ENCODE measurements around the gene SLC9B2.

SLC9B2 gene

GRCh38 chr4:103089481-103089880 is 12.9 kb upstream of the SLC9B2 start:
- Histone ChIP-seq H3K27me3 (ENCODE audit: insufficient read depth, low read depth) (no peaks in the 10 kb centered on the region), H3K9ac (no peak overlapping the region), H3K79me2 (ENCODE audit: insufficient read depth, low read depth) (no peaks in the 10 kb centered on the region), H2AFZ (ENCODE audit: low read depth) (no peak overlapping the region), H3K4me3 (IDR thresholded peaks at IDR 0.05; ENCODE audit: insufficient read depth, low read depth, low read length) (no peak overlapping the region), H3K36me3 (ENCODE audit: insufficient read depth) (no peaks in the 10 kb centered on the region), H4K20me1 (ENCODE audit: insufficient read depth) (no peaks in the 10 kb centered on the region), H3K4me2 (no peak overlapping the region), H3K4me1 (ENCODE audit: low read depth, poor library complexity, severe bottlenecking) (peaks cover 22% of the 10 kb centered on the region), H3K27ac (no peak overlapping the region)
- no peak for TF ChIP-seq CTCF (conservative IDR thresholded peaks at IDR 0.05; ENCODE audit: low read depth, low read length)

GRCh38 chr4:103086551-103086950 is 10.0 kb upstream of the SLC9B2 start:
- no peak overlapping the region for H2AFZ ChIP-seq (ENCODE audit: low read depth)
- H3K27ac ChIP-seq: no peak overlapping the region
- H3K79me2 ChIP-seq (ENCODE audit: insufficient read depth, low read depth): no peaks in the 10 kb centered on the region
- H3K36me3 ChIP-seq (ENCODE audit: insufficient read depth): no peaks in the 10 kb centered on the region
- H3K9ac ChIP-seq: no peak overlapping the region
- H3K4me2 ChIP-seq: no peak overlapping the region
- no peak overlapping the region for H3K4me3 ChIP-seq (IDR thresholded peaks at IDR 0.05; ENCODE audit: insufficient read depth, low read depth, low read length)
- no peaks in the 10 kb centered on the region for H3K27me3 ChIP-seq (ENCODE audit: insufficient read depth, low read depth)
- H3K4me1 ChIP-seq (ENCODE audit: low read depth, poor library complexity, severe bottlenecking): peaks cover 6% of the 10 kb centered on the region
- no peak for TF ChIP-seq CTCF (conservative IDR thresholded peaks at IDR 0.05; ENCODE audit: low read depth, low read length)
- H4K20me1 ChIP-seq (ENCODE audit: insufficient read depth): no peaks in the 10 kb centered on the region

GRCh38 chr4:103085555-103086196 is 9.1 kb upstream of the SLC9B2 start:
- no peak overlapping the region for H3K4me3 ChIP-seq (IDR thresholded peaks at IDR 0.05; ENCODE audit: insufficient read depth, low read depth, low read length)

GRCh38 chr4:103079621-103080020 is 3.1 kb upstream of the SLC9B2 start:
- no peak overlapping the region for H3K9ac ChIP-seq
- no peak overlapping the region for H3K4me2 ChIP-seq
- no peak for TF ChIP-seq CTCF (conservative IDR thresholded peaks at IDR 0.05; ENCODE audit: low read depth, low read length)
- H3K4me1 ChIP-seq (ENCODE audit: low read depth, poor library complexity, severe bottlenecking): peaks cover 16% of the 10 kb centered on the region
- no peaks in the 10 kb centered on the region for H4K20me1 ChIP-seq (ENCODE audit: insufficient read depth)
- H3K4me3 ChIP-seq (IDR thresholded peaks at IDR 0.05; ENCODE audit: insufficient read depth, low read depth, low read length): no peak overlapping the region
- no peak overlapping the region for H3K27ac ChIP-seq
- H2AFZ ChIP-seq (ENCODE audit: low read depth): no peak overlapping the region
- no peaks in the 10 kb centered on the region for H3K36me3 ChIP-seq (ENCODE audit: insufficient read depth)
- peaks cover 11% of the 10 kb centered on the region for H3K79me2 ChIP-seq (ENCODE audit: insufficient read depth, low read depth)
- H3K27me3 ChIP-seq (ENCODE audit: insufficient read depth, low read depth): no peaks in the 10 kb centered on the region

More at GRCh38 chr4:103085555-103086196, 9.1 kb upstream of the SLC9B2 start:
- Histone ChIP-seq H4K20me1 (ENCODE audit: insufficient read depth) (no peaks in the 10 kb centered on the region), H3K79me2 (ENCODE audit: insufficient read depth, low read depth) (no peaks in the 10 kb centered on the region), H3K9ac (no peak overlapping the region), H3K27ac (no peak overlapping the region), H3K27me3 (ENCODE audit: insufficient read depth, low read depth) (no peaks in the 10 kb centered on the region), H3K4me1 (ENCODE audit: low read depth, poor library complexity, severe bottlenecking) (no peaks in the 10 kb centered on the region), H3K4me2 (no peak overlapping the region), H3K36me3 (ENCODE audit: insufficient read depth) (no peaks in the 10 kb centered on the region), H2AFZ (ENCODE audit: low read depth) (no peak overlapping the region)
- no peak for TF ChIP-seq CTCF (conservative IDR thresholded peaks at IDR 0.05; ENCODE audit: low read depth, low read length)
